GM12878 (cell line): ENCODE data around the gene EPM2AIP1. TPM values are rescaled to one million over a fixed set of nuclear protein-coding genes. Genes with fewer than 3 reads are reported as not detected.

ENCODE experiments used
- ATAC-seq: fragments of 200-7000 bp; cut with Tn5 transposase; 3 replicates; pipeline ENCODE4 v1.9.1; 2020; ENCODE audit warnings: mild to moderate bottlenecking, moderate library complexity
- BruUV-seq: library from RNA; stranded (reverse); fragments of 400-500 nt; replicated peaks from 2 replicates; lab custom pipeline; 2021; lab: Mats Ljungman, UMichigan
- CTCF ChIA-PET: fragments of 300-600 bp; sonication (Branson Sonifier 250); formaldehyde crosslinking; extraction: SDS; loops from one replicate; lab custom pipeline; 2021; ENCODE audit warnings: inconsistent platforms; lab: Yijun Ruan, JAX
- POLR2A ChIA-PET: fragments of 350-600 bp; formaldehyde crosslinking; extraction: SDS; loops from one replicate; lab custom pipeline; 2021; ENCODE audit warnings: inconsistent platforms; lab: Charles Lee
- RAD21 ChIA-PET: fragments of 300-600 bp; sonication (Branson Sonifier 250); formaldehyde crosslinking; loops from one replicate; lab custom pipeline; 2023; ENCODE audit warnings: antibody characterized with exemption; ENCODE audit not compliant: unreplicated experiment; lab: Charles Lee
- SMC1A ChIA-PET: fragments of 300-600 bp; sonication (Branson Sonifier 250); formaldehyde crosslinking; loops from one replicate; lab custom pipeline; 2023; ENCODE audit not compliant: unreplicated experiment, uncharacterized antibody; lab: Charles Lee
- DNase-seq: peaks from one replicate; pipeline ENCODE4 v3.0.0-alpha.2; 2011; ENCODE audit warnings: low read depth, low spot score
- FAIRE-seq: peaks from 3 replicates; lab custom pipeline; 2011; peaks lifted over from hg19 to GRCh38; lab: Jason Lieb, UNC
- H2AFZ ChIP-seq: 2 replicates; pipeline ENCODE4 v1.6.0; 2011; ENCODE audit warnings: low read depth, low read length, control low read depth; ENCODE audit not compliant: control insufficient read depth
- H3K27ac ChIP-seq: 2 replicates; pipeline ENCODE4 v1.5.1; 2011; ENCODE audit warnings: control low read depth; ENCODE audit not compliant: control insufficient read depth, insufficient read depth
- H3K27me3 ChIP-seq, 2 experiments: replicated peaks in 1 of 2; 2 replicates each; pipeline versions ENCODE4 v1.6.0 to v1.6.1; 2011; ENCODE audit warnings: low read length in 1 of 2; ENCODE audit not compliant: control insufficient read depth in 2 of 2, insufficient read depth in 2 of 2
- H3K36me3 ChIP-seq, 2 experiments: 2 replicates each; pipeline ENCODE4 v1.5.1; 2011; ENCODE audit warnings: low read length in 1 of 2; ENCODE audit not compliant: control insufficient read depth in 2 of 2, insufficient read depth in 2 of 2
- H3K4me1 ChIP-seq: 2 replicates; pipeline ENCODE4 v1.6.1; 2011; ENCODE audit warnings: mild to moderate bottlenecking, low read length, moderate library complexity, mixed read lengths; ENCODE audit not compliant: control insufficient read depth, insufficient read depth
- H3K4me2 ChIP-seq: 2 replicates; pipeline ENCODE4 v1.6.0; 2011; ENCODE audit warnings: control low read depth; ENCODE audit not compliant: control insufficient read depth, insufficient read depth
- H3K4me3 ChIP-seq: fragments of 200-600 bp; sonication (generic); 2 replicates; pipeline ENCODE4 v1.5.1; 2016
- H3K79me2 ChIP-seq: 2 replicates; pipeline ENCODE4 v1.6.0; 2011; ENCODE audit warnings: low read length; ENCODE audit not compliant: control insufficient read depth, insufficient read depth
- H3K9ac ChIP-seq: 2 replicates; pipeline ENCODE4 v1.8.0; 2011; ENCODE audit warnings: low read length, control low read depth, mixed read lengths; ENCODE audit not compliant: control insufficient read depth, insufficient read depth
- H3K9me3 ChIP-seq: replicated peaks from 3 replicates; pipeline ENCODE4 v1.5.1; 2011; ENCODE audit warnings: mild to moderate bottlenecking, low read length; ENCODE audit not compliant: control insufficient read depth, insufficient read depth
- H4K20me1 ChIP-seq: 2 replicates; pipeline ENCODE4 v1.6.0; 2011; ENCODE audit not compliant: control insufficient read depth, insufficient read depth
- CBX5 ChIP-seq: sonication (generic); IDR thresholded peaks from 2 replicates; pipeline ENCODE4 v1.6.1; 2016; ENCODE audit warnings: low read depth, moderate library complexity, mild to moderate bottlenecking, inconsistent platforms
- CHD1 ChIP-seq: IDR thresholded peaks from 2 replicates; pipeline ENCODE4 v1.6.1; 2012; ENCODE audit warnings: low read depth, low read length, improper control_type of control experiment
- CUX1 ChIP-seq: IDR thresholded peaks from 2 replicates; pipeline ENCODE4 v1.6.1; 2012; ENCODE audit warnings: improper control_type of control experiment, low read depth, low read length; ENCODE audit not compliant: insufficient replicate concordance
- E2F8 ChIP-seq: fragments of 450-650 bp; IDR thresholded peaks from 2 replicates; pipeline ENCODE4 v1.6.1; 2018; ENCODE audit warnings: mild to moderate bottlenecking, low read depth, moderate library complexity; ENCODE audit not compliant: partially characterized antibody
- HCFC1 ChIP-seq: fragments of 150-350 bp; IDR thresholded peaks from 2 replicates; pipeline ENCODE4 v1.6.1; 2014; ENCODE audit warnings: low read length
- NR2C2 ChIP-seq: IDR thresholded peaks from 2 replicates; pipeline ENCODE4 v1.6.1; 2011; ENCODE audit warnings: borderline replicate concordance, low read depth; ENCODE audit not compliant: control insufficient read depth, insufficient read length
- SPI1 ChIP-seq: IDR thresholded peaks from 2 replicates; pipeline ENCODE4 v1.6.1; 2011; ENCODE audit warnings: low read depth, mild to moderate bottlenecking, low read length, moderate library complexity, borderline replicate concordance; ENCODE audit not compliant: insufficient read depth
- SUPT20H ChIP-seq: IDR thresholded peaks from 2 replicates; pipeline ENCODE4 v1.6.1; 2011; ENCODE audit warnings: low read depth, mild to moderate bottlenecking, low read length, moderate library complexity, borderline replicate concordance; ENCODE audit not compliant: control insufficient read depth
- TCF3 ChIP-seq: IDR thresholded peaks from 2 replicates; pipeline ENCODE4 v1.6.1; 2012; ENCODE audit warnings: low read depth, mild to moderate bottlenecking, low read length, borderline replicate concordance; ENCODE audit not compliant: insufficient read depth
- WGBS: methylation state at CpG from one replicate; pipeline ENCODE4 v1.1.6; 2016; ENCODE audit warnings: low lambda C conversion rate; ENCODE audit not compliant: insufficient replicate concordance, insufficient coverage; ENCODE audit errors: missing lambda C conversion rate; 5-methylcytosine and 5-hydroxymethylcytosine counted together
- in situ Hi-C: fragments of 300-500 bp; cut with MboI; formaldehyde crosslinking; loops from 9 replicates; pipeline ENCODE4 v1.14.3; 2018; ENCODE audit warnings: mixed read lengths
- intact Hi-C: fragments of 100-400 bp; cut with micrococcal nuclease; formaldehyde crosslinking; loops from one replicate; pipeline ENCODE4 v1.14.2; 2022; ENCODE audit not compliant: unreplicated experiment
- polyA plus RNA-seq, 11 experiments: library from polyadenylated mRNA; depleted of rRNA in 4 of 11; unstranded in 6 of 11; stranded (reverse) in 5 of 11; fragments of >200 nt; fragmentation: Nextera tagmentation in 4 of 11; fragmentation: Illumina TruSeq in 1 of 11; extraction: Ambion mirVana in 4 of 11; extraction: Trizol in 1 of 11; gene quantifications; 1 replicate in 1 of 11; 2 replicates in 10 of 11; pipeline versions ENCODE4 v1.2.1 to v1.2.3, GENCODE V29; 2011 to 2016; ENCODE audit warnings: inconsistent platforms in 2 of 11, missing spikeins in 2 of 11, low read depth in 1 of 11
- total RNA-seq, 4 experiments: library from RNA; depleted of rRNA in 3 of 4; stranded (reverse); fragments of >200 nt in 3 of 4; fragmentation: Illumina TruSeq in 1 of 4; extraction: Trizol in 1 of 4; gene quantifications; 2 replicates each; pipeline versions ENCODE4 v1.2.1 to v1.2.3, GENCODE V29; 2013 to 2021

The EPM2AIP1 gene
- total and polyA plus RNA-seq, 10 of the 15 experiments (the other 5 are each of a cell fraction or from before 2014, with no cell fraction given) = 5.5 to 31.9 (median 21.8) TPM

- Histone ChIP-seq H3K4me1 (peaks cover 6% of the 10 kb centered on the region; the same call in 1 of the 2 replicates), H3K4me2 (no peak overlapping the region), H3K27me3 (peaks cover 7 to 12% of the 10 kb centered on the region in 2 experiments; a peak in 3 of 4 replicates), H3K27ac (no peak overlapping the region), H2AFZ (no peak overlapping the region), H3K79me2 (no peaks in the 10 kb centered on the region), H3K36me3 (no peaks in the 10 kb centered on the region), H4K20me1 (no peaks in the 10 kb centered on the region), H3K4me3 (no peak overlapping the region), H3K9me3 (peaks cover 5% of the 10 kb centered on the region; the same call in 2 of the 3 replicates), H3K9ac (no peak overlapping the region)
- ChIA-PET POLR2A (no interaction called here), CTCF (no interaction called here), RAD21 (interaction anchor here (0.7 kb wide), 1 partner anchor 13 kb away, joined by 3 read pairs; no protein-coding TSS in a partner anchor), SMC1A (no interaction called here)
- WGBS = 54% methylated on average over 2 of the region's 2 CpGs
- TF ChIP-seq CBX5 = no peak
- no peak for TF ChIP-seq TCF3
- no peak for TF ChIP-seq CHD1
- intact Hi-C loops (no loop called here), in situ Hi-C loops (no loop called here)
- FAIRE-seq = no peak
- no peak for ATAC-seq
- no peak for DNase-seq
- BruUV-seq = no TSS peak
Measured at GRCh38 chr3:36941162-36941561, 51.8 kb downstream of the EPM2AIP1 start.

- Histone ChIP-seq H3K79me2 (no peaks in the 10 kb centered on the region), H3K27me3 (no peaks in the 10 kb centered on the region), H3K9me3 (no peaks in the 10 kb centered on the region), H3K36me3 (no peaks in the 10 kb centered on the region), H4K20me1 (no peaks in the 10 kb centered on the region), H3K4me2 (no peak overlapping the region), H3K9ac (no peak overlapping the region), H3K4me3 (no peak overlapping the region), H2AFZ (no peak overlapping the region), H3K27ac (no peak overlapping the region), H3K4me1 (no peaks in the 10 kb centered on the region)
- intact Hi-C loops (no loop called here), in situ Hi-C loops (no loop called here)
- no peak for DNase-seq
- BruUV-seq = no TSS peak
- no peak for ATAC-seq
- ChIA-PET SMC1A (no interaction called here), POLR2A (no interaction called here), CTCF (interaction anchor here (1.6 kb wide), 1 partner anchor 15 kb away, joined by 3 read pairs; no protein-coding TSS in a partner anchor), RAD21 (no interaction called here)
- 30% methylated on average over 1 of the region's 1 CpG for WGBS
- FAIRE-seq = no peak
- TF ChIP-seq CUX1 = no peak
- TF ChIP-seq SPI1 = no peak
- TF ChIP-seq HCFC1 = no peak
- no peak for TF ChIP-seq NR2C2
- TF ChIP-seq E2F8 = no peak
- TF ChIP-seq SUPT20H = no peak
Measured at GRCh38 chr3:36937492-36937891, 55.4 kb downstream of the EPM2AIP1 start.
